K562 (cell line): ENCODE measurements around the gene CXCL6.

ENCODE experiments used
- CHD2 ChIP-seq: IDR thresholded peaks from 2 replicates; pipeline ENCODE4 v1.6.1; 2011; ENCODE audit warnings: low read depth, low read length
- KDM2B ChIP-seq: fragments of 250-450 bp; sonication (Bioruptor Pico); IDR thresholded peaks from 2 replicates; pipeline ENCODE4 v1.8.0; 2021; ENCODE audit warnings: mild to moderate bottlenecking, moderate library complexity
- POLR2A ChIP-seq: fragments of 450-650 bp; conservative IDR thresholded peaks from 2 replicates; pipeline ENCODE4 v1.6.1; 2016
- RB1 ChIP-seq: fragments of 450-650 bp; IDR thresholded peaks from 2 replicates; pipeline ENCODE4 v1.6.1; 2017; ENCODE audit warnings: low read depth, mild to moderate bottlenecking
- ZNF224 ChIP-seq: sonication (generic); formaldehyde crosslinking; IDR thresholded peaks from 2 replicates; pipeline ENCODE4 v1.8.0; 2022; ENCODE audit warnings: mild to moderate bottlenecking, missing genetic modification reagents
- TF ChIP-seq, protein P1 (sequence below): fragments of 450-650 bp; IDR thresholded peaks from 2 replicates; pipeline ENCODE4 v1.6.1; 2016; ENCODE audit warnings: borderline replicate concordance
- TF ChIP-seq, protein P2 (sequence below), 3 experiments: IDR thresholded peaks in 2 of 3; conservative IDR thresholded peaks in 1 of 3; 2 replicates each; pipeline ENCODE4 v1.5.1; 2011 to 2012; ENCODE audit warnings: low read length in 3 of 3, mild to moderate bottlenecking in 3 of 3, control low read depth in 2 of 3, improper control_type of control experiment in 1 of 3, inconsistent platforms in 1 of 3, low read depth in 1 of 3, mixed read lengths in 1 of 3, moderate library complexity in 1 of 3; ENCODE audit not compliant: insufficient read depth in 2 of 3

DNA sequence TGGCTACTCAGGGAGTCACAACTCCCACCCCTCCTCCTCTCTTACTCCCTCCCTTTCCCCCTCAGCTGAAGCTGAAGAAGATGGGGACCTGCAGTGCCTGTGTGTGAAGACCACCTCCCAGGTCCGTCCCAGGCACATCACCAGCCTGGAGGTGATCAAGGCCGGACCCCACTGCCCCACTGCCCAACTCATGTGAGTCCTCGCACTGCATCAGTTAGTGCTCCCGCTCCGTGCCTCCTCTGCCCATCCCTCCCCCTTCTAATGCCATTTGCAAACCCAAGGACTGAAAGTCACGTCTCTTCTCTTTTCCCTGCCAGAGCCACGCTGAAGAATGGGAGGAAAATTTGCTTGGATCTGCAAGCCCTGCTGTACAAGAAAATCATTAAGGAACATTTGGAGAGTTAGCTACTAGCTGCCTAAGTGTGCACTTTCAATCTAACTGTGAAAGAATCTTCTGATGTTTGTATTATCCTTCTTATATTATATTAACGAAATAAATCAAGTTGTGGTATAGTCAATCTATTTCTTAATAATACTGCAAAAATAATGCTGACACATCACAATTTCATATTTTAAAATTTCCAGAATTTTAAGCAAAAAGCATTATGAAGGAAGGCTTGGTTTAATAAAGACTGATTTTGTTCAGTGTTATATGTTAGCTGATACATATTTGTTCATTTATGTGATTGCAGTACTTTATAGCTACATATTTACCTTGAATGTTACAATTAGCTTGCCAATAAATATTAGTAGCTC is 17.4 kb downstream of the CXCL6 start:
- TF ChIP-seq, protein P1, sequence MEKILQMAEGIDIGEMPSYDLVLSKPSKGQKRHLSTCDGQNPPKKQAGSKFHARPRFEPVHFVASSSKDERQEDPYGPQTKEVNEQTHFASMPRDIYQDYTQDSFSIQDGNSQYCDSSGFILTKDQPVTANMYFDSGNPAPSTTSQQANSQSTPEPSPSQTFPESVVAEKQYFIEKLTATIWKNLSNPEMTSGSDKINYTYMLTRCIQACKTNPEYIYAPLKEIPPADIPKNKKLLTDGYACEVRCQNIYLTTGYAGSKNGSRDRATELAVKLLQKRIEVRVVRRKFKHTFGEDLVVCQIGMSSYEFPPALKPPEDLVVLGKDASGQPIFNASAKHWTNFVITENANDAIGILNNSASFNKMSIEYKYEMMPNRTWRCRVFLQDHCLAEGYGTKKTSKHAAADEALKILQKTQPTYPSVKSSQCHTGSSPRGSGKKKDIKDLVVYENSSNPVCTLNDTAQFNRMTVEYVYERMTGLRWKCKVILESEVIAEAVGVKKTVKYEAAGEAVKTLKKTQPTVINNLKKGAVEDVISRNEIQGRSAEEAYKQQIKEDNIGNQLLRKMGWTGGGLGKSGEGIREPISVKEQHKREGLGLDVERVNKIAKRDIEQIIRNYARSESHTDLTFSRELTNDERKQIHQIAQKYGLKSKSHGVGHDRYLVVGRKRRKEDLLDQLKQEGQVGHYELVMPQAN: no peak
- TF ChIP-seq ZNF224 (CRISPR knock-in tag): no peak
- TF ChIP-seq, protein P2, sequence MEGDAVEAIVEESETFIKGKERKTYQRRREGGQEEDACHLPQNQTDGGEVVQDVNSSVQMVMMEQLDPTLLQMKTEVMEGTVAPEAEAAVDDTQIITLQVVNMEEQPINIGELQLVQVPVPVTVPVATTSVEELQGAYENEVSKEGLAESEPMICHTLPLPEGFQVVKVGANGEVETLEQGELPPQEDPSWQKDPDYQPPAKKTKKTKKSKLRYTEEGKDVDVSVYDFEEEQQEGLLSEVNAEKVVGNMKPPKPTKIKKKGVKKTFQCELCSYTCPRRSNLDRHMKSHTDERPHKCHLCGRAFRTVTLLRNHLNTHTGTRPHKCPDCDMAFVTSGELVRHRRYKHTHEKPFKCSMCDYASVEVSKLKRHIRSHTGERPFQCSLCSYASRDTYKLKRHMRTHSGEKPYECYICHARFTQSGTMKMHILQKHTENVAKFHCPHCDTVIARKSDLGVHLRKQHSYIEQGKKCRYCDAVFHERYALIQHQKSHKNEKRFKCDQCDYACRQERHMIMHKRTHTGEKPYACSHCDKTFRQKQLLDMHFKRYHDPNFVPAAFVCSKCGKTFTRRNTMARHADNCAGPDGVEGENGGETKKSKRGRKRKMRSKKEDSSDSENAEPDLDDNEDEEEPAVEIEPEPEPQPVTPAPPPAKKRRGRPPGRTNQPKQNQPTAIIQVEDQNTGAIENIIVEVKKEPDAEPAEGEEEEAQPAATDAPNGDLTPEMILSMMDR (IDR thresholded peaks at IDR 0.05 in 2 of 3, conservative IDR thresholded peaks at IDR 0.05 in 1 of 3; ENCODE audit: insufficient read depth in 2 of 3, low read depth in 1 of 3, low read length in 3 of 3): no peak
- TF ChIP-seq CHD2: no peak
- no peak for TF ChIP-seq POLR2A
- no peak for TF ChIP-seq KDM2B (CRISPR knock-in tag)
- no peak for TF ChIP-seq RB1
